Stimulated activated CD4-positive, alpha-beta T cell treated with anti-CD3 and anti-CD28 coated beads, Interleukin-15, amount 100 ng/mL, for 24 hours (primary cell): ENCODE measurements around the gene NPPC.

Experiments
- DNase-seq: peaks from one replicate; pipeline ENCODE4 v3.0.0-alpha.2; 2020

The NPPC gene

DNA sequence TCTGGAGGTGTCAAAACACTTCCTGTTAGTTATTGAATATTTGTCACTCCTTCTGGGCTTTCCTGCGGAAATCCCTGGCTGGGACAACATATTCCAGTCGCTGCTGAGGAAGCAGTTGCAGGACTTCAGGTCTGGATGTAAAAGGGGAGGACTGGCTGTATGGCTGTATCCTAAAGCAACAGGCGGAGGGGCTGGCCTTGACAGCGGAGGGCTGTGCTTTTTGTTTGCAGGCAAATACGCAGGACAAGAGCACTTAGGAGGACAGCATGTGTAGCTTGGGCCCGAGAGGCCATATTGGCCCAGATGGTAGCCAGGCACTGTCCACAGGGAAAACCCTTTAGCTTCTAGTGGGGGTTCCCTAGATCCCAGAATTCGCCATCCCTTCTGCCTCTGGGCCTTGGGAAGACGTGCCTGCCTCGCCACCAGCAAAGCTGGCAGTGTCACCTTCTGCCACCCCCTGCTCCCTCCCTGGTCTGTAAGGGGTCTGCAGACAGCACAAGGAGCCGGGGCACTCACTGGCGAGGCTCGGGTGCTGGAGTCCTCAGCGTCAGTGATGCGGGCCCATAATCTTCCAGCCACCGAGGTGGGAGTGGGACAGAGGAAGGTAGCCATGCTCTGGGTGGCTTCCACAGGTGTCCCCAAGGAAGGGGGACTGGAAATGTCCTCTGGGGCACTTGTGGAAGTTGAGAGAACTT lies 6.7 kb downstream of the NPPC start:
- no peak for DNase-seq

DNA sequence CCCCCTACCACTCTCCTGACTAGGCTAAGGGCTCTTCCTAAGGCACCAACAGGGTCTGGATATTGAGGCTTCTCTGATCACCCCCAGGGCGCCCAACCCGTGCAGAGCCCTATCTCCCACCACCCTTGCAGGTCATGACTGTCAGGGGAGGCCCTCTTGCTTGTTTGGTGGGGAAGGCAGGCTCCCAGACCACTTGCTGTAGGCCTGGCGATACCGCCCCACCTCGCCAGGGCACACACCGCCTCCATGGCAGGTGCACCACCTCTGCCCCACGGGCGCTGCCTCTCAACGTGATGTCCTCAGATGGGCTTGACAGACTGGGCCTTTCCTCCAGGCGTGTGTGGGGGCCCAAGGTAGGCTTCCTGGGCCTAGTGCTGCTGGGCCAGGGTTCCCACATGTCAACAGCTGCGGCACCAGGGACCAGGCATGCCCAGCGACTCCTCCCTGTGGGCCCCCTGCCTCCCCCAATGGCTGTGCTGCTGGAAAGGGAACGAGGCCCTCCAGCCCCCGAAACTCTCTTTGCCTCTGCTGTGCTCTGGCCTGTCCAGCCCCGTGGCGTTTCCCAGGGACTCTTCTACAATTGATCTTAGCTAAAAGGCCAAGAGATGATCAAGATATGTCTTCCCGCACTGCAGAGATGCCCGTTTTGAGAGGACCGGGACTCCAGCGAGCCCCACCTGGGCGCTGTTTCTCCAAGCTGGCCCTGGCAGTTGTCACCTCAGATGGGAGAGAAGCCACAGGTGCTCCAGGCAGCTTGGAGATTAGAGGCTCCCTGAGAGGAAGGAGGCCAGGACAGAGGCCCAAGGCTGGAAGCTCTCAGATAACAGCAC lies 7.5 kb downstream of the NPPC start:
- DNase-seq: no peak

DNA sequence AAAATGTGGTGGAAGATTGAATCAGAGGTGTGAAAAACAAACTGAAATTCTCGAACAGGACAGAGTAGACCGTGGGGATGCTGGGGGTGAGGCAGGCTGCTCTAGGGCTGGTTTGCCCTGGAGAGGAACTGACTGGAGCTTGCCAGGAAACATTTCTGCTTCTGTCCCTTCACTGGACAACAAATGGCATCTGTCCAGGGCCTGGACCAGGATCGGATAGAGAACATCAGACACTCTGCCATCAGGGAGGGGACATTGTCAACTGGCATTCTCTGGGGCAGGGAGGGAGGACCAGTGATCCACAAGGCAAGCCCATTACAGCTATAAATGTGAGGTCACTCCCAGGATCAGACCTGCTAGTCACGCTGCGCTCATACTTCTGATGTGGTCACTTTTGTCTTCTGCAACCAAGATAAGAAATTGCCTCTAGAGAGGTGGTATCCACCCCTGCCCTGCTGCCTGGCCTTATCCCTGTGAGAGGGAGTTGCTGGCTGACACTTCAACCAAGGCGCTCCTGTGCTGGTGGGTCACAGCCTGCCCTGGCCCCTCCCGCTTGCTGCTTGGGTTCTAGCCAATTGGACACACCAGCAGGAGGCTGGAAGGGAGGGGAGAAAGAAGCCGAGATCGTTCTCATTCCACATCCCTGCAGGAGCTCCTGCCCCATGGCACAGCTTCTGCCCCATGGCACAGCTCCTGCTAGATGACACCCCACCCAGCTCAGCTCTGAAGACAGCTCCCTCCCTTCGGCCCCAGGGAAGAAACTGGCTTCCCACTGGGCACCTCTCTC lies 8.7 kb downstream of the NPPC start:
- DNase-seq: no peak

DNA sequence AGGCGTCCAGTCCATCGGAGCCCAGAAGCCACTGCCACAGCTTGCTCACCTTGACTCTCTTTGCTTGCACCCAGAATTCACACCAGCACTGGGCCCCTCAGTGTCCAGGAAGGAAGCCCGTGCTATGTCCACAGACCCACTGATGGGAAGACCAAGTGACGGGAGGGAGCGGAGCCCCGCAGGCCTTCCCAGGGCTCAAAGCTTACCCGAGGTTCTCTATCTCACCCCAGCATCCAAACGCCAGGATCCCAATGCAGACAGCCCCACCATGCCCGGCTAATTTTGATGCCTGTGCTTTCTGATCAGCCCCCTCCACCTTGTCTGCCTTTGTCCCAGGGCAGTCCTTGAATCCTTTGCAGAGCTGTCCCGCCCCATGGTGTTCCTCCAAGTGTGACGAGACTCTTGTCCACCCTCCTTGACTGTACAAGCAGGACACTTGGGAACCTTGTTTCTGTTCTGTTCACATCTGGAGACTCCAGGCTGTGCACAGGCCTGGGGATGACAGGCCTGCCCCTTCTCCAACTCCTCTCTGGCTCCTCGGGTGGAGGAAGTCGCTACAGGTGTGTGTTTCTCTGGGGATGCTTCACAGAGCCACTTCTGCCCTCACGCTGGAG lies 12.0 kb downstream of the NPPC start:
- DNase-seq: no peak

DNA sequence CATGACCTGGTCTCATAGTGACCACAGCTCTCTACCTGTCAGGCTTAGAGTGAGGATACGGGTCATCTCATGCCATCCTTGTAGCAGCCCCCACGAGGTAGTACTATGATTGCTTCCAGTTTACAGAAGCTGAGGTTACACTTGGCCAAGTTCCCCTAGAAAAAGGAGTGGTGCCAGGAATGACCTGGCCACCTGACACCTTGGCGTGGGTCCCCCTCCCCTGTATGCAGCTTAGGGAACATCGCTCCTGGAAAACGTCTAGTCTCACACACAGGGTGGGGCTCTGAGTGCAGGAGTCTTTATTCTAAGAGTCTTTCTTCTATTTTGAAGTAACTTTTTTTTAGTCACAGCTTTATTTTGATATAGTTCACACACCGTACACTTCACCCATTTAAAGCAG lies 14.8 kb downstream of the NPPC start:
- no peak for DNase-seq

DNA sequence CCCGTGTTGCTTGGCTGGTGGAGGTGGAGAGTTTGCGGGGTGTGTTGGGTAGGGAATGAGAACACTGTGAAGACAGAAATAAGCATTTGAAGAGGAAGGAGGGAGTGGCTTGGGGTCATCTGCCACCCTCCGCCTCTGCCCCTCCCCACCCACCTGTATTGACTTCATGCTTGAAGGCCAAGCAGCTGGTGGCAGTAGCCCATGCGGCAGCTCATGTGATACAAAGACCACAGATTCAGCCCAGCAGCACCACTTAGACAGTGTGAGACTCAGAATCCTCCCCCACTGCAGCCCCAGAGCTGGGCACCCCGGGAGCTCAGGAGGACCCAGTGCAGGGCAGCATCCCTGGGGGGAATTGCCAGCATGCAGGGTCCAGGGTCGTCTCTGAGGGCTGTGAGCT lies 15.4 kb downstream of the NPPC start:
- DNase-seq: no peak

DNA sequence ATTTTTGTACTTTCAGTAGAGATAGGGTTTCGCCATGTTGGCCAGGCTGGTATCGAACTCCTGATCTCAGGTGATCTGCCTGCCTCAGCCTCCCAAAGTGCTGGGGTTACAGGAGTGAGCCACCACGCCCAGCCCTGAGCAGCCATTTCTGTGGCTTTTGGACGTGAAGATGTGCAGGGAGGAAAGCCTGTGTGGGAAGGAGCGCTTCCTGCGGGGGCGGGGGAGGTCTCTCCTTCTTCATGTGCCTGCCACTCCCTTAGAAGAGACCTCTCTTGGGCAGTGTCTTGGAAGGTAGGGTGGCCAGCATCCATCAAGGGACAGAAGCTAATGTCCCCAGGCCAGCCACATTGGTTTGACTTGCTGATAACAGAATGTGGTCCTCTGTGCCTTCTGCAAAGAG lies 16.0 kb downstream of the NPPC start:
- DNase-seq: peak; percentile 14

DNA sequence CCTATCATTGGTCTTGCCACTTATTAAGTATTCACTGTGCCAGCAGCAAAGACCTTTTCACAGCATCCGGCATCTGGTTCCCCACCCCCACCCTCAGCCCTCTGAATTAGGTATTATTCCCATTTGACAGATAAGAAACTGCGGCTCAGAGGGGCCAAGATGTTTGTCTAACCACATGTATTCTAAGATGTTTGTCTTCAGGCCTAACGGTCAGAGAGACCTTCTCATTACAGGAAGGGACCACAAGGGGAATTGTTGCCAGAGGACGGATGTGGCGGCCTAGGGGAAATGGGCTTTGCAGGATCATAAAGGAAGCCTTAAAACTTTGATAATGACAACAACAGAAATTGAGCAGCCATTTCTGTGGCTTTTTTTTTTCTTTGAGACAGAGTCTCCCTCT lies 16.6 kb downstream of the NPPC start:
- no peak for DNase-seq

DNA sequence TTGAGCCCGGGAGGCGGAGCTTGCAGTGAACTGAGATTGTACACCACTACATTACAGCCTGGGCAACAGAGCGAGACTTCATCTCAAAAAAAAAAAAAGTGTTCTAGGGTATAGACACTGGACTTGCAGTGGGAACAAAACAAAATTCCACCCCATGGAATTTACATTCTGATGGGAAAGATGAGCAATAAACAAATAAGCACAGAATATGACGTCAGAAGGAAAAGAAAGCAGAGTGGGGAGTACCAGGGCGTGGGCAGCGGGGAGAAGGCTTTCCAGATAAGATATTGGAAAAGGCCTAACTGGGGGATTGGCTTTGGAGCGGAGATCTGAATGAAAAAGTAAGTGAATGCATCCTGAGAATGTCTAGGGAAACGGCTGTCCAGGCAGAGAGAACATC lies 17.6 kb downstream of the NPPC start:
- no peak for DNase-seq

DNA sequence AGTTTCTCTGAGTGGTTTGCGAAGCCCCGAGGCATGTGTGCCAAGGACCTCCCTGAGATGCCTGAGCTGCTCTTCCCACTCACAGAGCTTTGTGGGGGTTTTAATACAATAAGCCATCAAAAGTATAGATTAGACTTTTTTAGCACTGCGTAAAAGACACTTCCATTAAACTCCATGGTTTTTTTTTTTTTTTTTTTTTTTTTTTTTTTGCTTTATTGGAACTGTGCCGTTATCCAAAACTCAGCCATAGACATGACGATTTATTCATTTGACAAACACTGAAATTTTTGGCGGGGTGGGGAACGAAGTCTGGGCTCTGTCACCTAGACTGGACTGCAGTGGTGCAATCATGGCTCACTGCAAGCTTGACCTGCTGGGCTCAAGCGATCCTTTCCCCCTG lies 18.4 kb downstream of the NPPC start:
- DNase-seq: no peak

DNA sequence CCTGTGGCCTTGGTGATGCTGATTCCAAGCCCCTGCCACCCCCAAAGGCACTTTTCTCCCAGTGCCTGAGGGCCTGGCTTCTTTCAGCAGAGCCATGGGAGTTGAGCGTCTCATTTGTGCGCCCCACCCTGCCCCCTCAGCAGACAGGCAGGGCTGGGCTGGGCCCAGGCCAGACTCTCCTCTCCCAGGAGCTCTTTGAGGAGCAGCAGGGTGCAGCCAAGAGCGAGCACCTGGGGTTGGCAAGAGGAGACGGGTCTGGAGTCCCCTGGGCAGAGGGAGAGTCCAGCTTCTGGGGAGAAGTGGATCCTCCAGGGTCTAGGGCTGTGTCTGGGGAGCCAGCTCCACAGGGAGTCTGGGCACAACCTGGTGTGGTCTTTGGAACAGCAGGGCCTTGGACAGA lies 21.2 kb downstream of the NPPC start:
- no peak for DNase-seq

DNA sequence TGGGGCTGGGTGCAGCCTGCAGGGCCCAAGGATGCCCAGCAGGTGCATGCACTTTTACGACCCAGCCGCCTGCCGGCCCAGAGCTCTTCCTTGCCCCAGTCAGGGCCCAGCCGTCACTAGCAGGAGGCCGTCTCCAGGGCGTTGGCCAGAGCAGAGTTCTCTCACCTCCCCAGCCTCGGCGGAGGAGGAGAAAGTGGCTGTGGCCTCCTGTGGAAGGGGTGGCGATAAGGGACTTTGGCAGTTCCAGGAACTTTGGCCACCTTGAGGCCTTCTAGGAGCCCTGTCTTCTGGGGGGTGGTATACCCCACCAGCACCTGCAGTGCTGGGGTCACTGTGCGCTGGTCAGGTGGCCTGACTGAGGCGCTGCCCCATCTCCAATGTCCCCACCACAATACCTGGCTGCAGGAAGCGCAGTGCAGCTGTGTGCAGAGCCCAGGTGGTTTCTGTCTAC lies 22.0 kb downstream of the NPPC start:
- DNase-seq: no peak

DNA sequence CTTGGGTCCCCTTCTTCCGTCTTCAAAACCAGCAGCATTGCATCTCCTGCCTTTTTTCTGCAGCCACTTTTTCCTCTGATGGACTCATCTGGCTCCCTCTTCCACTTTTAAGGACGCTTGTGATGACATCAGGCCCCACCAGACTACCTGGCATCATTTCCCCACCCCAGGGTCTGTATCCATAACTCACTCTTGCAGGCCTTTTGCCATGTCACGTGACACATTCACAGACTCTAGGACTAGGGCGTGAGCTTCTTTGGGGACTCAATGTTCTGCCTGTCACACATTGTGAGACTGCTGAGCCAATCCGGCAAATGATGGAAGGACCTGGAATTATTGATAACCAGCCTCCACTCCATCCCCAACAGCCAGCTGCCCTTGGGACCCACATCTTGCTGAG lies 23.6 kb downstream of the NPPC start:
- DNase-seq: no peak

DNA sequence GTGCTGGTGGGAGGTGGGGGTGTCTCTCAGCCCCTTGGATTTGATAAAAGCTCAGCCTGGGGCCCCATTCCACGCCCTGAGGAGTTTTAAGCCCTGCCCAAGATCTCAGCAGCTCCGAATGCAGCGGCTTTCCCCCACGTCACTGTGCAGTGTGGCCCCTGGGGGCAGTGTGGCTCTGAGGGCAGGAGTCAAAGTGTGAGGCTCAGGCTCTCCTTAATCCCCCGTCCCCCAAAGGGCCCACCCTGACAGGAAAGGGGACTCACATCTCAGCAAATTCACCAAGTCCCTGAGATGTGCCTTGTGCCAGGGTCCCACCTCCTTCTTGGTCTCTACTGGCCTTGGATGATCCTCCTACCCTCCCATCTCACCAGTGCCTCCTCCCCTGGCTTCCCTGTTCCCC lies 25.2 kb downstream of the NPPC start:
- DNase-seq: no peak

DNA sequence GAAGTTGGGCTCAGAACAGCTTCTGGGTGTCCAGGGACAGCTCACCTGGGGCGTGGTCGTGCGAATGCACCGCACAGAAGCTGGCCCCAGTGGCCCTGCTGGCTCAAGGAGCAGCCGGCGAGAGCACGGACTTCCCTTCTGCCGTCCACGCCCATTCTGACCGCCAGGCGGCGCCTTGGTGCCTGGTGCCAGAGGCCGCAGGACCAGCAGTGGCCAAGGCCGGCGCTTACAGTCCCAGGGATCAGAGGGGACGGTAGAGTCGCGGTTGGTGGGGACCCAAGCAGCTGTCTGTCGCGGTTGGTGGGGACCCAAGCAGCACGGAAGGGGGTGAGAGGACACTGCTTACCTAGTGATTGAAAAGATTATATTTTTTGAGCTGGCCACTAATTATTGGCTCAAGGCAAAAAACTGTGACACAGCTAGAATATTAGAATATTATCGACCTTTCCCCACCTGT lies 25.7 kb downstream of the NPPC start:
- peak; percentile 79 for DNase-seq

DNA sequence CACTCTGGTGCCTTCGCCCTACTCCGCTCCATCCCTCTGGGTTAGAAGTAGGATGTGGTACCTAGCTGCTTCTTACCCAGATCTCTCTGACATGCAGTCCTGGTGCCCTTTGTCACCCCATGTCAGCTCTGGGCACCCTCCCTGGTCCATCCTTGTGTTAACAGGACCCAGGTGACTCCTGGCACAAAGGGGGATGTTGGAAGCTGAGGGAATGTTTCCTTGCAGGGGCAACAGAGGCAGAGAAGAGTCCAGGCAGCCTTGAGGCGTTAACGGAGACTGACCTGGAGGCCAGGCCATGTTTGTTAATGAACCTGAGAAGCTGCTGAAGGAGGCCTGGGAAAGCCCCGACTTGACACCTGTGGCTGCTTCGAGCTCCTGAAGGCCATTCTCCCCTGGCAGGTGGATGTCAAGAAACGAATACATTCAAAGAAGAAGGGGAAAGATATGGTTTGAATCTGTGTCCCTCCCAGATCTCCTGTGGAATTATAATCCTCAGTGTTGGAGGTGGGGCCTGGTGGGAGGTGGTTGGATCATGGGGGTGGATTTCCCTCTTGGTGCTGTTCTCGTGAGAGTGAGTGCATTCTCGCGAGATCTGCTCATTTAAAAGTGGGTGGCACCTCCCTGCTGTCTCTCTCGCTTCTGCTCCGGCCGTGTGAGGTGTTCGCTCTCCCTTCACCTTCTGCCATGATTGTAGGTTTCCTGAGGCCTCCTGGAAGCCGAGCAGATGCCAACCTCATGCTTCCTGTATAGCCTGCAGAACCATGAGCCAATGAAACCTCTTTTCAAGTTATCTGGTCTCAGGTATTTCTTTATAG lies 31.4 kb downstream of the NPPC start:
- DNase-seq: no peak

DNA sequence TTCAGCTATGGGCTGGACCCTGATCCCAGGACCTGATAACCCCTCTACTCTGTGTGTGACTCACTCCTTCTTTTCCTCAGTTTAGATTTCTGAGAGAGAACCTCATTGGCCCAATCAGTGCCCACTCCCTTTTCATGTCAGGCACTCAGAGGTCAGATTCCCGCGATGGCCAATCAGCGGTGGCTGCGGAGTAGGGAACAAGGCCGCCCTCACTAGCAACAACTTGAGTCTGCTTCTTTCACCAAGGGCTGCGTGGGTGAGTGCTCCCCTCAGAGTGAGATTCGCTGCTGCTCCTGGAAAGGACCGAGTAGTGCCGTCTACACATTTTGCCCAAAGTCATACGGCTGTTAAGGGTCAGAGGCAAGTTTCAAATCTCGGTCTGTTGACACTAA lies 34.7 kb downstream of the NPPC start:
- no peak for DNase-seq

DNA sequence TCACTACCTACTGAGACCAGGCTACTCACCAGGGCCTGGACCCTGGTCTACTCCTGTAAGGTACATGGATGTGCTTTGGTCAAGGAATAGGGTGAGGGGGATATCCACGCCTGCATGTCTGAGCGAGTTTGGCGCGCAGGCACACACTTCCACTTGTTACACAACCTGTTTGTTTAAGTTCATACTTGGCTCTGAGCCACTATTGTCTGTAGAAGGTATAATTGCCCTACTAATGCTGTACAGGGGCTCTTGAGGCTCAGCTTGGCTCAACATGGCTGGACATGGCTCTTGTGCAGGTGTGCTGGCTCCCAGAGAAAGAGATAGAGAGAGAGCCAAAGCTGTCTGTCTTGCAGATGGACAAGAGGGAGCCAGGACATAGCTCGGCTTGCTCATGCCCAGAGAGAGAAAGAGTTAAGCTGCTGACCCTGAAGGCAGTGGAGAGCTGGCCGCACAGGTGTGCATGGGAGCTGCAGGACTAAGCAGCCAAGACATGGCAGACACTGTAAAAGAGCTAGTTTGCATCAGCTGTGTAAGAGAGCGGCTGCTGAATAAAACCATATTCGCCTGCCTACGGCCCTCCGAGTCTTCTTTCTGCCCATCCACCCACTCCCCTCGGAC lies 35.2 kb downstream of the NPPC start:
- no peak for DNase-seq

DNA sequence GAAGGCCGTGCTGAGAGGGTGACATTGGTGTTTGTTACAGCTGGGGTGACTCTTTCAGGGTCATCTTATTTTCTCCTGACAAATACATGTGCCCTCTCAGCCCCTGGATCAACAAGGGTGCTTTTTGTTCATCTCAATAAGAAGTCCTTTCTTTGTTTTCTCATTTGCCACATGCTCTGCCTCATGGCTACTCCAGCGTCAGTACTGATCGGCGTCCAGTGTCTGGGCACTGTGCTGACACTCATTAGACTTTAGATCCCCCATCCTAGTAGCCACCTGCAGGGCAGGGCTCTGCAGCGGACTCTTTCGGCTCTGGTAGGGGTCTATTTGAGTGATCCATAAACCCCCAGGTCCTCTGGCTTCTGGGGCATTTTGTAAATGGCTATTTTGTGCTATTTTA lies 38.4 kb downstream of the NPPC start:
- DNase-seq: no peak

DNA sequence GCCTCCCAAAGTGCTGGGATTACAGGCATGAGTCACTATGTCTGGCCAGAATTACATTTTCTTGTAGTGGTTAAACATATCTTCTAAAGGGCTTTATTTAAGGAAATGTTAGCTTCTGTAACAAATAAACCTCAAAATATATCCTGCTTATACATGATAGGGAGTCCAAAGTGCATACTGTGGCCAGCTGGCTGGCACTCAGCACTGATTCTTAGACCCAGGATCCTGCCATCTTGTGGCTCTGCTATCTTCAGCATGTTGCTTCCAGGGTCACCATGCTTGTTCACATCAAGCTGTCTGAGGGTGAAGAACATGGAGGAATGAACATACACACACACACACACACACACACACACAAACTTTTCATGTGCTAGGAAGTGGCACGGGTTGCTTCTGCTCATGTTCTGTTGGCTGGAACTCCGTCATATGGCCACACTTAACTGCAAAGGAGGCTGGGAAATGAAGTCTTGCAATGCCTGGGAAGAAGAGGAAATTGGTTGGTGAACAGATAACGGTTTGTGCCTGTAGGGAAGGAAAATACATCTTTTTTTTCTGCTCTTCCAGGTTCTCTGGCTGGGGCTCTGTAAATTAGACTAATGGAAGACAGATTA lies 40.0 kb downstream of the NPPC start:
- DNase-seq: no peak

DNA sequence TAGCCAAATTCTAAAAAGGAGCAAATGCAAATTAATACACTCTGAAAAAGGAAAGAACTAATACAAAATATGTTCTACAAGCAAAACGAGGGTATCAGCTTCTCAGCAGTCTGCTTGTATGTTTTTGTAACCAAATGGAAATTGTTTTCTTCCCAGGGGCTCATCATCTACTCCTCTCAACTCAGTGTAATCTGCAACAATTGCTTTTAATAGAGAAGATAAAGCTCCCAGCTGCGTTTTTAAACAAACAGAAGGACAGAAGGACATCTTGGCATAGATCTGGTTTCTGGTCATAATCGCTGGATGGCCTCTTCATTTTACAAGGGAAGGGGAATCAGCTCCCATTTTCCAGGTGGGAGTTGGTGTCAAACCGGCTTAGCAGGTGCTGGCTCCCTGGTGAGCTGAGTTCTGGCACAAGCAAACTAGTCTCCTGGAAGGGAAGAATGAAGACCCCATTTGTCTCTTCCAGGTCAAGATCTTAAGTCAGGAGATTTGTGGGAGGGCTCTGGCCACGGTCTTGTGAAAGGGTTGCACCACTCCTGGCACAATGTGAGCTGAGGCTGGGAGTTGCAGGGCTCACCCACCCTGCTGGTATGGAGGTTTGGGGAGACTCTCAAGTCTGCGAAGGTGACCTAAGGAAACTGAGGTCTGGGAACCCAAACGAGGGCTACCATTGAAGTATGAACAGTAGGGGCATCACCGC lies 41.6 kb downstream of the NPPC start:
- DNase-seq: no peak
